Upper lobe of left lung (tissue), 4 donors: ENCODE results near the gene PPP4R3B.

Source experiments
- CTCF ChIP-seq, 6 experiments: fragments of 450-650 bp in 4 of 6; fragments of 200-600 bp in 2 of 6; sonication (generic) in 2 of 6; IDR thresholded peaks; one replicate each; pipeline ENCODE4 v1.5.1; 2016 to 2019; ENCODE audit warnings: antibody characterized with exemption in 6 of 6
- POLR2A ChIP-seq, 4 donors: fragments of 450-650 bp; IDR thresholded peaks; one replicate each; pipeline ENCODE4 v1.5.1; 2016 to 2017; ENCODE audit warnings: antibody characterized with exemption in 4 of 4, mild to moderate bottlenecking in 2 of 4

- no peak for TF ChIP-seq CTCF (IDR thresholded peaks at IDR 0.05)
- TF ChIP-seq POLR2A (IDR thresholded peaks at IDR 0.05), result no peak
These were observed 15.6 kb downstream of the PPP4R3B start for GRCh38 chr2:55601849-55602248.
